Measurements from ENCODE around the gene TEX48. TPM values are rescaled to one million over a fixed set of nuclear protein-coding genes. Genes with fewer than 3 reads are reported as not detected.

Gene TEX48
- total RNA-seq = not detected in 2 replicates

GRCh38 chr9:114681594-114682332, at the start of gene TEX48:
TSS of gene TEX48 (minus strand) at chr9:114682192. CDS start at chr9:114671723, 10,469 bp downstream.
- FAIRE-seq (no peak), DNase-seq (ENCODE audit: low read depth) (peak; percentile 71)
- Histone ChIP-seq H3K4me3 (ENCODE audit: low read depth, low read length) (no peak within 1 kb of the TSS), H3K27me3 (ENCODE audit: control insufficient read depth, insufficient read depth, low read length) (no peaks in the 10 kb centered on the region), H3K36me3 (ENCODE audit: control insufficient read depth, insufficient read depth, low read length) (no peaks in the 10 kb centered on the region)
- TF ChIP-seq CTCF (IDR thresholded peaks at IDR 0.05; ENCODE audit: insufficient read depth, low read length, severe bottlenecking) = peak; percentile 87

GRCh38 chr9:114731701-114732100, 49.7 kb upstream of the TEX48 start:
- DNase-seq (ENCODE audit: low read depth) = peak; percentile 63
- no peak for FAIRE-seq
- no peak for TF ChIP-seq CTCF (IDR thresholded peaks at IDR 0.05; ENCODE audit: insufficient read depth, low read length, severe bottlenecking)
- Histone ChIP-seq H3K4me3 (ENCODE audit: low read depth, low read length) (no peak overlapping the region), H3K27me3 (ENCODE audit: control insufficient read depth, insufficient read depth, low read length) (no peaks in the 10 kb centered on the region), H3K36me3 (ENCODE audit: control insufficient read depth, insufficient read depth, low read length) (no peaks in the 10 kb centered on the region)

- Histone ChIP-seq H3K4me3 (ENCODE audit: low read depth, low read length) (no peak overlapping the region), H3K36me3 (ENCODE audit: control insufficient read depth, insufficient read depth, low read length) (no peaks in the 10 kb centered on the region), H3K27me3 (ENCODE audit: control insufficient read depth, insufficient read depth, low read length) (no peaks in the 10 kb centered on the region)
- TF ChIP-seq CTCF (IDR thresholded peaks at IDR 0.05; ENCODE audit: insufficient read depth, low read length, severe bottlenecking) = no peak
- FAIRE-seq (no peak), DNase-seq (ENCODE audit: low read depth) (no peak)
Observed at GRCh38 chr9:114729706-114730105, 47.7 kb upstream of the TEX48 start.

- Histone ChIP-seq H3K36me3 (ENCODE audit: control insufficient read depth, insufficient read depth, low read length) (no peaks in the 10 kb centered on the region), H3K4me3 (ENCODE audit: low read depth, low read length) (no peak overlapping the region), H3K27me3 (ENCODE audit: control insufficient read depth, insufficient read depth, low read length) (no peaks in the 10 kb centered on the region)
- FAIRE-seq (no peak), DNase-seq (ENCODE audit: low read depth) (no peak)
- no peak for TF ChIP-seq CTCF (IDR thresholded peaks at IDR 0.05; ENCODE audit: insufficient read depth, low read length, severe bottlenecking)
Observed at GRCh38 chr9:114725930-114726329, 43.9 kb upstream of the TEX48 start.

- Histone ChIP-seq H3K27me3 (ENCODE audit: control insufficient read depth, insufficient read depth, low read length) (no peaks in the 10 kb centered on the region), H3K36me3 (ENCODE audit: control insufficient read depth, insufficient read depth, low read length) (no peaks in the 10 kb centered on the region), H3K4me3 (ENCODE audit: low read depth, low read length) (no peak overlapping the region)
- FAIRE-seq (no peak), DNase-seq (ENCODE audit: low read depth) (no peak)
- no peak for TF ChIP-seq CTCF (IDR thresholded peaks at IDR 0.05; ENCODE audit: insufficient read depth, low read length, severe bottlenecking)
Observed at GRCh38 chr9:114724744-114725143, 42.8 kb upstream of the TEX48 start.

GRCh38 chr9:114723931-114724330, 41.9 kb upstream of the TEX48 start:
- no peak for TF ChIP-seq CTCF (IDR thresholded peaks at IDR 0.05; ENCODE audit: insufficient read depth, low read length, severe bottlenecking)
- DNase-seq (ENCODE audit: low read depth) (no peak), FAIRE-seq (no peak)
- Histone ChIP-seq H3K27me3 (ENCODE audit: control insufficient read depth, insufficient read depth, low read length) (no peaks in the 10 kb centered on the region), H3K36me3 (ENCODE audit: control insufficient read depth, insufficient read depth, low read length) (no peaks in the 10 kb centered on the region), H3K4me3 (ENCODE audit: low read depth, low read length) (no peak overlapping the region)
